Karpas-422 (cell line): Measurements from ENCODE around the gene LUC7L3. TPM values are rescaled to one million over a fixed set of nuclear protein-coding genes. Genes with fewer than 3 reads are reported as not detected.

Source experiments
- DNase-seq: peaks from one replicate; pipeline ENCODE4 v3.0.0-alpha.2; 2015
- H2AFZ ChIP-seq: fragments of 200-600 bp; sonication (generic); 2 replicates; pipeline ENCODE4 v1.6.1; 2014; ENCODE audit warnings: antibody characterized with exemption, low read length, mixed read lengths
- H3K27ac ChIP-seq: fragments of 200-600 bp; sonication (generic); 2 replicates; pipeline ENCODE4 v1.5.1; 2014; ENCODE audit warnings: mild to moderate bottlenecking, low read length, moderate library complexity
- H3K27me3 ChIP-seq: fragments of 200-600 bp; sonication (generic); 2 replicates; pipeline ENCODE4 v1.6.1; 2014; ENCODE audit warnings: low read length, mixed read lengths
- H3K36me3 ChIP-seq: fragments of 200-600 bp; sonication (generic); 2 replicates; pipeline ENCODE4 v1.6.1; 2014; ENCODE audit warnings: low read length, mixed read lengths; ENCODE audit not compliant: insufficient read depth
- H3K4me1 ChIP-seq: fragments of 200-600 bp; sonication (generic); 2 replicates; pipeline ENCODE4 v1.6.1; 2014; ENCODE audit warnings: mild to moderate bottlenecking, low read length, mixed read lengths
- H3K4me2 ChIP-seq: fragments of 200-600 bp; sonication (generic); 2 replicates; pipeline ENCODE4 v1.6.1; 2014; ENCODE audit warnings: low read length, low read depth, mild to moderate bottlenecking; ENCODE audit not compliant: poor library complexity, severe bottlenecking
- H3K4me3 ChIP-seq: fragments of 200-600 bp; sonication (generic); 2 replicates; pipeline ENCODE4 v1.5.1; 2014; ENCODE audit warnings: mild to moderate bottlenecking, antibody characterized with exemption, low read length, mixed read lengths
- H3K79me2 ChIP-seq: fragments of 200-600 bp; sonication (generic); 2 replicates; pipeline ENCODE4 v1.6.1; 2014; ENCODE audit warnings: mild to moderate bottlenecking, low read length, mixed read lengths
- H3K9ac ChIP-seq: fragments of 200-600 bp; sonication (generic); 2 replicates; pipeline ENCODE4 v1.6.0; 2014; ENCODE audit warnings: low read length
- H3K9me2 ChIP-seq: fragments of 200-600 bp; sonication (generic), shearing (Covaris generic); replicated peaks from 2 replicates; pipeline ENCODE4 v1.6.0; 2014; ENCODE audit warnings: mild to moderate bottlenecking, low read length, moderate library complexity; ENCODE audit not compliant: insufficient read depth
- H3K9me3 ChIP-seq: fragments of 300-700, 200-600 bp; sonication (generic); 2 replicates; pipeline ENCODE4 v1.6.1; 2014; ENCODE audit warnings: low read length, mixed read lengths
- H4K20me1 ChIP-seq: fragments of 200-600 bp; sonication (generic); 2 replicates; pipeline ENCODE4 v1.6.1; 2014; ENCODE audit warnings: mild to moderate bottlenecking, antibody characterized with exemption, low read length, low read depth; ENCODE audit not compliant: insufficient read depth
- total RNA-seq: library from RNA; depleted of rRNA; stranded (reverse); fragments of >200 nt; shearing (Covaris generic); gene quantifications from 2 replicates; pipeline ENCODE4 v1.2.3, GENCODE V29; 2014; ENCODE audit warnings: low replicate concordance

LUC7L3 gene
- total RNA-seq, 1 experiment from 2014 or later: 102 TPM

- Histone ChIP-seq H3K36me3 (no peaks in the 10 kb centered on the region), H3K79me2 (no peaks in the 10 kb centered on the region), H3K4me1 (no peaks in the 10 kb centered on the region), H4K20me1 (no peaks in the 10 kb centered on the region), H3K4me3 (no peak overlapping the region), H3K27me3 (no peaks in the 10 kb centered on the region), H3K9me2 (no peaks in the 10 kb centered on the region), H3K4me2 (no peak overlapping the region), H3K9ac (no peak overlapping the region), H2AFZ (no peak overlapping the region), H3K9me3 (no peaks in the 10 kb centered on the region), H3K27ac (no peak overlapping the region)
- DNase-seq: peak; percentile 37
Observed at GRCh38 chr17:50771991-50772785, 52.8 kb downstream of the LUC7L3 start.

DNA sequence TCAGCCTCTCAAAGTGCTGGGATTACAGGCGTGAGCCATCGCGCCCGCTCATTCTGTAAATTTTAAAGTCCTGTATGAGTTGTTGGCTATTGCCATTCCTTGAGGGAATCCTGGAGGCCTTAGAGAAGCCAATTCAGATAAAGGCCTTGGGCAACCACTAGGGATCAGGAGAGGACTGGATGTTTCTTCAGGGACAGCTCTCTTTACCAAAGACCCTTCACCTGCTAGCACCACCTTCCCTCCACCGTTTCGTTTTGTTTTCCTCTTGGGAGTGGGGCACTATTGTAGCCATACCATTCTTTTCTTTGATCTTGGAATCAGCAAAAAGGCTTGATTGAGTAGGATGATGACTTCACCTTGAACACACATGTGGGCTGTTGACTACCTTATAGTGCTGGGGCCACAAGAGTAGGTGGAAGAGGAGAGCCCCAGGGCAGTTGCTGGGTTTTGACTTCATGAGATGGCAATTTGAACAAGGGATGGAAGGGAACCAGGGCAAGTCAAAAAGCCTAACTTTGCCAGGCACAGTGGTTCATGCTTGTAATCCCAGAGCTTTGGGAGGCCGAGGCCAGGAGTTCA, 54.9 kb downstream of the LUC7L3 start:
- Histone ChIP-seq H3K9ac (no peak overlapping the region), H3K27me3 (no peaks in the 10 kb centered on the region), H3K4me1 (no peaks in the 10 kb centered on the region), H4K20me1 (no peaks in the 10 kb centered on the region), H3K79me2 (no peaks in the 10 kb centered on the region), H3K36me3 (no peaks in the 10 kb centered on the region), H3K9me3 (no peaks in the 10 kb centered on the region), H3K27ac (no peak overlapping the region), H3K4me3 (no peak overlapping the region), H3K4me2 (no peak overlapping the region), H3K9me2 (no peaks in the 10 kb centered on the region), H2AFZ (no peak overlapping the region)
- DNase-seq: peak; percentile 32

- Histone ChIP-seq H3K79me2 (no peaks in the 10 kb centered on the region), H3K9ac (no peak overlapping the region), H2AFZ (no peak overlapping the region), H3K4me3 (no peak overlapping the region), H4K20me1 (no peaks in the 10 kb centered on the region), H3K4me2 (no peak overlapping the region), H3K4me1 (no peaks in the 10 kb centered on the region), H3K27me3 (no peaks in the 10 kb centered on the region), H3K36me3 (no peaks in the 10 kb centered on the region), H3K27ac (no peak overlapping the region), H3K9me3 (no peaks in the 10 kb centered on the region), H3K9me2 (no peaks in the 10 kb centered on the region)
- peak; percentile 28 for DNase-seq
Observed at GRCh38 chr17:50775926-50776325, 56.5 kb downstream of the LUC7L3 start.

DNA sequence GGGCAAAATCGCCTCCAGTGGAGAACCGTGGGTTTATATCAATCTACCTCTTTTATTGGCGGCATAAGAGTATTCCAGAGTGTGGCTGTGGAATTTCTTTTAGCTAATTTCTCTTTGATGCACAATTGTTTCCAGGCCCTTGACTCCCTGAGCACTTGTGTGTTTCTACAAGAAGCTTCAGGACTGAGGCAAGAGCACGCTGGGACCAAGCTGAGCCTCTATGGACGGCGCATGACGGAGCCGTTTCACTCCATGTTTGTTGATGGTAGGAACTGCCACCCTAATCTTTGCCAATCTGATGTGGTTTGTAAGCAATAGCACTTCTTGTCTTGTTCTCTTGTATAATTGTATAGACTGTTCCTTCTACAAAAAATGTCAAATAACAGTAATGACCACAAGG, 59.1 kb downstream of the LUC7L3 start:
- no peaks in the 10 kb centered on the region for H3K9me3 ChIP-seq
- no peak overlapping the region for H3K27ac ChIP-seq
- no peaks in the 10 kb centered on the region for H3K27me3 ChIP-seq
- no peak overlapping the region for H2AFZ ChIP-seq
- no peaks in the 10 kb centered on the region for H3K9me2 ChIP-seq
- H4K20me1 ChIP-seq: no peaks in the 10 kb centered on the region
- H3K79me2 ChIP-seq: no peaks in the 10 kb centered on the region
- H3K4me2 ChIP-seq: no peak overlapping the region
- H3K36me3 ChIP-seq: no peaks in the 10 kb centered on the region
- H3K9ac ChIP-seq: no peak overlapping the region
- DNase-seq: peak; percentile 37
- no peak overlapping the region for H3K4me3 ChIP-seq
- H3K4me1 ChIP-seq: no peaks in the 10 kb centered on the region

DNA sequence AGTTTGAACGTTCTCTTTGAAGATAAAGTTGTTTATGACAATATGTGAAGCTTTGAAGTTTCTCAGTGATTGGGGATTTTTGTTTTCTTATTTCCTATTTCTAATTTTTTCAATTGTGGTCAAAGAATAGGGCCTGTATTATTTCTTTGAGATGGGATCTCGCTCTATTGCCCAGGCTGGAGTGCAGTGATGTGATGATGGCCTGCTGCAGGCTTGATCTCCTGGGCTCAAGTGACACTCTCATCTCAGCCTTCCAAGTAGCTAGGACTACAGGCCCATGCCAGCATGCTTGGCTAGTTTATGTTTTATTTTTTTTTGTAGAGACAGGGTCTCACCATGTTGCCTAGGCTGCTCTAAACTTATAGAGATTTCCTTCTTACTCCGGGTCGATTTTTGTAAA, 59.6 kb downstream of the LUC7L3 start:
- H3K4me1 ChIP-seq: no peaks in the 10 kb centered on the region
- H3K27ac ChIP-seq: no peak overlapping the region
- no peak overlapping the region for H3K4me2 ChIP-seq
- H3K36me3 ChIP-seq: no peaks in the 10 kb centered on the region
- peak; percentile 14 for DNase-seq
- H4K20me1 ChIP-seq: no peaks in the 10 kb centered on the region
- no peaks in the 10 kb centered on the region for H3K9me3 ChIP-seq
- H3K4me3 ChIP-seq: no peak overlapping the region
- H3K9ac ChIP-seq: no peak overlapping the region
- no peaks in the 10 kb centered on the region for H3K9me2 ChIP-seq
- no peaks in the 10 kb centered on the region for H3K79me2 ChIP-seq
- no peak overlapping the region for H2AFZ ChIP-seq
- H3K27me3 ChIP-seq: no peaks in the 10 kb centered on the region

GRCh38 chr17:50779747-50780353, 60.4 kb downstream of the LUC7L3 start:
- no peaks in the 10 kb centered on the region for H3K79me2 ChIP-seq
- no peaks in the 10 kb centered on the region for H3K9me3 ChIP-seq
- no peak overlapping the region for H3K9ac ChIP-seq
- no peaks in the 10 kb centered on the region for H3K9me2 ChIP-seq
- no peak overlapping the region for H3K27ac ChIP-seq
- H3K4me2 ChIP-seq: no peak overlapping the region
- H3K27me3 ChIP-seq: no peaks in the 10 kb centered on the region
- no peak overlapping the region for H3K4me3 ChIP-seq
- DNase-seq: peak; percentile 20
- H2AFZ ChIP-seq: no peak overlapping the region
- no peaks in the 10 kb centered on the region for H3K4me1 ChIP-seq
- H3K36me3 ChIP-seq: no peaks in the 10 kb centered on the region
- H4K20me1 ChIP-seq: no peaks in the 10 kb centered on the region

GRCh38 chr17:50781167-50781566, 61.8 kb downstream of the LUC7L3 start:
- H2AFZ ChIP-seq: no peak overlapping the region
- H3K9me3 ChIP-seq: no peaks in the 10 kb centered on the region

DNA sequence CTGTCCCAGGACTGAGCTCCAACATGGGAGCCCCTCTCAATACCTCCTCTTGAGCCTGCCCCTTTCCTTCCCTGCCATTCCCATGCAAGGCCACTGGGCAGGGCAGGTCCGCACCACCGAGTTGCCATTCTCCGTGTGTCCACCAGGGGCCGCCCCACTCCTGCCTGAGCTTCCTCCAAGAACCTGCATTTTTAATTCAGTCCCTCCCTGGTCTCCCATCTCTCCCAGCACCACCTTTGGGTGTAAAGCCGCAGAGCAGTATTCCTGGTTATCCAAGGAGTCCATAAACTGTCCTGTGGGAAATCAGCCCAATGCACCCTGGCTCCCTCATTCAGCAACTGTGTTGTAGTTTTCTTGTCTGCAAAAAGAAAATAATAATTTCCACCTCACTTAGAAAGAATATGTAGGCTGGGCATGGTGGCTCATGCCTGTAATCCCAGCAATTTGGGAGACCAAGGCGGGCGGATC, 63.8 kb downstream of the LUC7L3 start:
- H3K4me2 ChIP-seq: no peak overlapping the region
- no peaks in the 10 kb centered on the region for H3K9me3 ChIP-seq
- no peaks in the 10 kb centered on the region for H4K20me1 ChIP-seq
- no peaks in the 10 kb centered on the region for H3K9me2 ChIP-seq
- H3K36me3 ChIP-seq: no peaks in the 10 kb centered on the region
- H3K9ac ChIP-seq: no peak overlapping the region
- no peaks in the 10 kb centered on the region for H3K79me2 ChIP-seq
- no peaks in the 10 kb centered on the region for H3K4me1 ChIP-seq
- H3K4me3 ChIP-seq: no peak overlapping the region
- H2AFZ ChIP-seq: no peak overlapping the region
- DNase-seq: peak; percentile 91
- no peaks in the 10 kb centered on the region for H3K27me3 ChIP-seq
- H3K27ac ChIP-seq: no peak overlapping the region

More at GRCh38 chr17:50781167-50781566, 61.8 kb downstream of the LUC7L3 start:
- Histone ChIP-seq H3K4me1 (no peaks in the 10 kb centered on the region), H4K20me1 (no peaks in the 10 kb centered on the region), H3K27ac (no peak overlapping the region), H3K36me3 (no peaks in the 10 kb centered on the region), H3K9me2 (no peaks in the 10 kb centered on the region), H3K4me3 (no peak overlapping the region), H3K27me3 (no peaks in the 10 kb centered on the region), H3K79me2 (no peaks in the 10 kb centered on the region), H3K4me2 (no peak overlapping the region), H3K9ac (no peak overlapping the region)
- DNase-seq: no peak
